Mesendoderm (in vitro differentiated cells): Measurements from ENCODE around the gene DMC1. TPM values are rescaled to one million over a fixed set of nuclear protein-coding genes. Genes with fewer than 3 reads are reported as not detected.
"Not testable (repeated sequence)": the region's sequence is repeated elsewhere in the genome, so short reads cannot be mapped to it uniquely, and the experiment has no call there.

ENCODE experiments used
- DNase-seq: peaks from one replicate; pipeline ENCODE4 v3.0.0; 2013
- H2AK5ac ChIP-seq: 2 replicates; pipeline ENCODE4 v1.6.1; 2013; ENCODE audit warnings: low read length, inconsistent platforms
- H2BK120ac ChIP-seq: 2 replicates; pipeline ENCODE4 v1.6.1; 2013; ENCODE audit warnings: low read depth, mild to moderate bottlenecking, low read length, moderate library complexity, mixed read lengths
- H2BK15ac ChIP-seq: replicated peaks from 2 replicates; pipeline ENCODE4 v1.6.1; 2013; ENCODE audit warnings: low read depth, mild to moderate bottlenecking, moderate library complexity
- H2BK5ac ChIP-seq: 2 replicates; pipeline ENCODE4 v1.6.1; 2013; ENCODE audit warnings: low read length, inconsistent platforms
- H3K18ac ChIP-seq: 2 replicates; pipeline ENCODE4 v1.6.1; 2013; ENCODE audit warnings: mild to moderate bottlenecking, low read length, mixed read lengths
- H3K23ac ChIP-seq: one replicate; pipeline ENCODE4 v1.6.1; 2013; ENCODE audit warnings: low read length
- H3K27ac ChIP-seq: 2 replicates; pipeline ENCODE4 v1.5.1; 2013; ENCODE audit warnings: low read depth, mild to moderate bottlenecking, inconsistent platforms, low read length, moderate library complexity
- H3K27me3 ChIP-seq: 2 replicates; pipeline ENCODE4 v1.6.1; 2013; ENCODE audit warnings: low read length, control low read depth, mild to moderate bottlenecking, inconsistent platforms; ENCODE audit not compliant: insufficient read depth, poor library complexity
- H3K36me3 ChIP-seq: 2 replicates; pipeline ENCODE4 v1.6.1; 2013; ENCODE audit warnings: low read length, inconsistent platforms; ENCODE audit not compliant: control insufficient read depth, insufficient read depth
- H3K4ac ChIP-seq: one replicate; pipeline ENCODE4 v1.6.1; 2013; ENCODE audit warnings: low read depth, mild to moderate bottlenecking, low read length, moderate library complexity
- H3K4me1 ChIP-seq: 2 replicates; pipeline ENCODE4 v1.6.1; 2013; ENCODE audit warnings: low read depth, low read length, inconsistent platforms; ENCODE audit not compliant: control insufficient read depth
- H3K4me2 ChIP-seq: 2 replicates; pipeline ENCODE4 v1.6.1; 2013; ENCODE audit warnings: low read length
- H3K4me3 ChIP-seq: 2 replicates; pipeline ENCODE4 v1.5.1; 2013; ENCODE audit warnings: mild to moderate bottlenecking, low read length
- H3K56ac ChIP-seq: one replicate; pipeline ENCODE4 v1.6.1; 2013; ENCODE audit warnings: low read length
- H3K79me1 ChIP-seq: 2 replicates; pipeline ENCODE4 v1.6.1; 2013; ENCODE audit warnings: low read length, inconsistent platforms
- H3K79me2 ChIP-seq: 2 replicates; pipeline ENCODE4 v1.6.1; 2013; ENCODE audit warnings: mild to moderate bottlenecking, low read length; ENCODE audit not compliant: control insufficient read depth, insufficient read depth
- H3K9ac ChIP-seq: 2 replicates; pipeline ENCODE4 v1.6.1; 2013; ENCODE audit warnings: low read length, inconsistent platforms
- H4K5ac ChIP-seq: one replicate; pipeline ENCODE4 v1.6.1; 2013; ENCODE audit warnings: low read length
- H4K8ac ChIP-seq: one replicate; pipeline ENCODE4 v1.6.1; 2013; ENCODE audit warnings: low read depth, mild to moderate bottlenecking, control low read depth, low read length, moderate library complexity
- WGBS: extraction: QIAGEN DNeasy Blood & Tissue Kit; methylation state at CpG from one replicate; pipeline ENCODE4 v1.1.7; 2013; ENCODE audit warnings: low lambda C conversion rate, missing lambda C conversion rate; ENCODE audit not compliant: insufficient coverage; ENCODE audit errors: extremely low coverage; 5-methylcytosine and 5-hydroxymethylcytosine counted together
- polyA plus RNA-seq, 2 experiments: library from polyadenylated mRNA; stranded (reverse); fragments of 200-250 nt; gene quantifications; one replicate each; pipeline ENCODE4 v1.2.3, GENCODE V29; 2013

DMC1 gene
- polyA plus RNA-seq (2013, experiment 1 of 2): 13.6 TPM
- polyA plus RNA-seq (2013, experiment 2 of 2): 13.4 TPM

- peak; percentile 97 for DNase-seq
- Histone ChIP-seq H2BK5ac (no peak within 1 kb of the TSS), H2AK5ac (no peak within 1 kb of the TSS)
These were observed at the start of gene DMC1 for GRCh38 chr22:38569972-38570778. DMC1 (minus strand) TSS chr22:38570183; CDS start chr22:38568256, 1,927 bp downstream.

GRCh38 chr22:38618682-38619081 is 48.7 kb upstream of the DMC1 start:
- Histone ChIP-seq H4K8ac (no peak overlapping the region), H3K79me1 (no peaks in the 10 kb centered on the region), H3K9ac (no peak overlapping the region), H3K27me3 (no peaks in the 10 kb centered on the region), H2AK5ac (no peak overlapping the region), H3K23ac (no peak overlapping the region), H3K36me3 (no peaks in the 10 kb centered on the region), H2BK15ac (no peak overlapping the region), H3K56ac (no peak overlapping the region), H2BK5ac (no peak overlapping the region), H3K4me1 (no peaks in the 10 kb centered on the region), H3K4me3 (no peak overlapping the region), H2BK120ac (no peak overlapping the region), H3K27ac (no peak overlapping the region), H4K5ac (no peak overlapping the region), H3K18ac (no peak overlapping the region), H3K79me2 (no peaks in the 10 kb centered on the region), H3K4me2 (no peak overlapping the region), H3K4ac (no peak overlapping the region)
- DNase-seq: no peak
- no CpG with 5 or more reads among the region's 2 CpGs for WGBS

More at GRCh38 chr22:38569972-38570778, at the start of gene DMC1:
- Histone ChIP-seq H4K8ac (no peak within 1 kb of the TSS), H3K18ac (peak within 1 kb of the TSS; percentile 65), H3K36me3 (no peaks in the 10 kb centered on the region), H3K27me3 (no peaks in the 10 kb centered on the region), H2BK120ac (no peak within 1 kb of the TSS), H3K4ac (peak within 1 kb of the TSS; percentile 8), H3K79me1 (no peaks in the 10 kb centered on the region), H3K27ac (peak within 1 kb of the TSS; percentile 47), H3K79me2 (no peaks in the 10 kb centered on the region), H3K23ac (no peak within 1 kb of the TSS), H3K9ac (peak within 1 kb of the TSS; percentile 77), H3K56ac (peak within 1 kb of the TSS; percentile 92), H2BK15ac (no peak within 1 kb of the TSS), H3K4me3 (peak within 1 kb of the TSS; percentile 58), H3K4me2 (peak within 1 kb of the TSS; percentile 89), H4K5ac (no peak within 1 kb of the TSS), H3K4me1 (no peaks in the 10 kb centered on the region)
- no CpG with 5 or more reads among the region's 64 CpGs for WGBS

GRCh38 chr22:38618258-38618657 is 48.3 kb upstream of the DMC1 start:
- Histone ChIP-seq H3K79me1 (no peaks in the 10 kb centered on the region), H2BK5ac (no peak overlapping the region), H4K8ac (no peak overlapping the region), H3K27me3 (no peaks in the 10 kb centered on the region), H3K4ac (no peak overlapping the region), H3K27ac (no peak overlapping the region), H3K36me3 (no peaks in the 10 kb centered on the region), H2BK15ac (no peak overlapping the region), H2BK120ac (no peak overlapping the region), H3K23ac (no peak overlapping the region), H3K56ac (no peak overlapping the region), H3K9ac (no peak overlapping the region), H3K79me2 (no peaks in the 10 kb centered on the region), H3K18ac (no peak overlapping the region), H4K5ac (no peak overlapping the region), H3K4me1 (no peaks in the 10 kb centered on the region), H3K4me3 (no peak overlapping the region), H2AK5ac (no peak overlapping the region), H3K4me2 (no peak overlapping the region)
- DNase-seq: no peak
- no CpG with 5 or more reads among the region's 1 CpG for WGBS

GRCh38 chr22:38615064-38615405 is 45.1 kb upstream of the DMC1 start:
- not testable (repeated sequence) for H2BK15ac ChIP-seq, H2BK5ac ChIP-seq, H3K9ac ChIP-seq, H3K4me1 ChIP-seq, H3K27me3 ChIP-seq, H3K4me3 ChIP-seq, H4K5ac ChIP-seq, H3K79me2 ChIP-seq, H2BK120ac ChIP-seq, H3K79me1 ChIP-seq, DNase-seq, H3K36me3 ChIP-seq, H3K4me2 ChIP-seq, H4K8ac ChIP-seq, H3K23ac ChIP-seq, H3K4ac ChIP-seq, H3K18ac ChIP-seq, H2AK5ac ChIP-seq, H3K56ac ChIP-seq, H3K27ac ChIP-seq
- no CpG with 5 or more reads among the region's 9 CpGs for WGBS

- Histone ChIP-seq H2BK15ac (no peak overlapping the region), H3K36me3 (no peaks in the 10 kb centered on the region), H3K4me1 (no peaks in the 10 kb centered on the region), H3K4me2 (no peak overlapping the region), H3K9ac (no peak overlapping the region), H3K79me2 (no peaks in the 10 kb centered on the region), H3K4ac (no peak overlapping the region), H2AK5ac (no peak overlapping the region), H3K27me3 (no peaks in the 10 kb centered on the region), H3K79me1 (no peaks in the 10 kb centered on the region), H3K18ac (no peak overlapping the region), H2BK120ac (no peak overlapping the region), H2BK5ac (no peak overlapping the region), H4K5ac (no peak overlapping the region), H3K23ac (no peak overlapping the region), H3K56ac (no peak overlapping the region), H3K27ac (no peak overlapping the region), H3K4me3 (no peak overlapping the region), H4K8ac (no peak overlapping the region)
- WGBS: no CpG with 5 or more reads among the region's 4 CpGs
- no peak for DNase-seq
These were observed 44.5 kb upstream of the DMC1 start for GRCh38 chr22:38614332-38615063.
